ENCODE data around the gene TNPO3.
"Not testable (repeated sequence)": the region's sequence is repeated elsewhere in the genome, so short reads cannot be mapped to it uniquely, and the experiment has no call there.

Gene TNPO3

GRCh38 chr7:128954830-128955802, 99.8 kb downstream of the TNPO3 start:
- no peak for DNase-seq

DNA sequence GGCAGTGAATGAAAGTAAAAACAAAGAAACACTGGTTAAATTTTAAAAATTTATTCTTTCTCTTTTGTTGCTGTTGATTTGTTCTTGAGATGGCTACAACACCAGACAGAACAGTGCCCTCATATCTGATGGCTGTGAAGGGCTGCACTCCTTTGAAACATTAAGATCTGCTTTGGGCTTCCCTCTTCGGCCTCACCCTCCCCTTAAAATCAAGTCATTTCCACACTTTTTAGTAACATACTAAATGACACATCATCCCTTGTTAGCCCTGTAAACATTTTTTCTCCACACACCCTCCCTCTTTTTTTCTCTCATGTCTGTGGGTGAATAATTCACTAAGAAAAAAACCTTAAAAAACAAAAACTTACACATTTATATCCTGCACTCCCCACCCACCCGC, 100.8 kb downstream of the TNPO3 start:
- DNase-seq: no peak

- DNase-seq: no peak
Measured at GRCh38 chr7:128951296-128951695, 103.6 kb downstream of the TNPO3 start.

DNA sequence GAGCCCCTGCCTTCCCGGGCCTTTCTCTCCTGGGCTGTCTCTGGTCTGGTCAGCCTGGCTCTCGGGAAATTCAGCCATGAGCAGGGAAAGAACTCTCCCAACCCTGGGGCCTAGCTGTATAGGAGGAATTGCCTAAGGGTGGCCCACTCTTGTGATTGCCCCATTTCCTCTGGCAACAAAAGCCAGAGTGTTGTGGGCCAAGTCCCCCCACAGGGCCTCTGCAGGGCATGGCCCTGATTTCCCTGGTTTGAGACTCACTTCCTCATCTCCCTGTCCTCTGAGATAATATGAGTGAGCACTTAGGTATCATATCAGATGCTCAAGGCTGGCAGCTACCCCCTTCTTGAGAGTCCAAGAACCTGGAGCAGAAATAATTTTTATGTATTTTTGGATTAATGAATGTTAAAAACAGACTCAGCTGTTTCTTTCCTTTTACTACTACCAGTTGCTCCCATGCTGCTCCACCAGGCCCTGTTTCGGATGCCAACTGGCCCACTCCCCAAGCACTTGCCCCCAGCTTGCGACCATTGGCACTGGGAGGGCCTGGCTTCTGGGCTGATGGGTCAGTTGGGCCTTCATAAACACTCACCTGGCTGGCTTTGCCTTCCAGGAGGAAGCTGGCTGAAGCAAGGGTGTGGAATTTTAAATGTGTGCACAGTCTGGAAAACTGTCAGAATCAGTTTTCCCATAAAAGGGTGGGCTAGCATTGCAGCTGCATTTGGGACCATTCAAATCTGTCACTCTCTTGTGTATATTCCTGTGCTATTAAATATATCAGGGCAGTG, 105.7 kb downstream of the TNPO3 start:
- no peak for DNase-seq

DNA sequence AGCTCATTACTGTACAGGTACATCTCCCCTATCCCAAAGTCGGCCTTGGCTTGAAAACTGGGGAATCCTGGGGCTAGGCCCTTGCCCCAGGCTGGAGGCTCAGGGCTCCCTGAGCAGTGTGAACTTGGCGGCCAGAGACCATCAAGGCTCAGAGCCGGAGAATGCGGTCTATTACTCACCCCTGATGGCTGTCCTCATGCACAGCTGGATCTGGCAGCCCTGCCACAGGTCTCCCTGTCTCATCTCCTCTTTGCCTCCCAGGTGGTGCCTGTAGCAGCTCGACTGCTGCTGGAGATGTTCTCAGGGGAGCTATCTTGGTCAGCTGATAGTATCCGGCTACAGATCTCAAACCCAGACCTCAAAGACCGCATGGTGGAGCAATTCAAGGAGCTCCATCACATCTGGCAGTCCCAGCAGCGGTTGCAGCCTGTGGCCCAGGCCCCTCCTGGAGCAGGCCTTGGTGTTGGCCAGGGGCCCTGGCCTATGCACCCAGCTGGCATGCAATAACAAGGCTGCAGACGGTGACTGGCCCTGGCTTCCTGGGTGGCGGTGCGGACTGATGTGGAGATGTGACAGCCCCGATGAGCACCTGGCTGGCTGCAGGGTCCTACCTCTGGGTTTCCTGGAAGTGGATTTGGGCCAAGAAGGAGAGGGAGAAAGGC, 106.5 kb downstream of the TNPO3 start:
- DNase-seq: no peak

DNA sequence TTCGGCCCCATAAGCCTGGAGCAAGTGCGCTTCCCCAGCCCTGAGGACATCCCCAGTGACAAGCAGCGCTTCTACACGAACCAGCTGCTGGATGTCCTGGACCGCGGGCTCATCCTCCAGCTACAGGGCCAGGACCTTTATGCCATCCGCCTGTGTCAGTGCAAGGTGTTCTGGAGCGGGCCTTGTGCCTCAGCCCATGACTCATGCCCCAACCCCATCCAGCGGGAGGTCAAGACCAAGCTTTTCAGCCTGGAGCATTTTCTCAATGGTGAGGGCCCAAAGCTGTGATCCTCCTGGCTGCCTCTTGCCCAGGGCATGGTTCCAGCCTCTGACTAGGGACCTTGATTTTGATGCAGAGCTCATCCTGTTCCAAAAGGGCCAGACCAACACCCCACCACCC, 107.1 kb downstream of the TNPO3 start:
- no peak for DNase-seq

GRCh38 chr7:128946936-128947830, 107.7 kb downstream of the TNPO3 start:
- no peak for DNase-seq

DNA sequence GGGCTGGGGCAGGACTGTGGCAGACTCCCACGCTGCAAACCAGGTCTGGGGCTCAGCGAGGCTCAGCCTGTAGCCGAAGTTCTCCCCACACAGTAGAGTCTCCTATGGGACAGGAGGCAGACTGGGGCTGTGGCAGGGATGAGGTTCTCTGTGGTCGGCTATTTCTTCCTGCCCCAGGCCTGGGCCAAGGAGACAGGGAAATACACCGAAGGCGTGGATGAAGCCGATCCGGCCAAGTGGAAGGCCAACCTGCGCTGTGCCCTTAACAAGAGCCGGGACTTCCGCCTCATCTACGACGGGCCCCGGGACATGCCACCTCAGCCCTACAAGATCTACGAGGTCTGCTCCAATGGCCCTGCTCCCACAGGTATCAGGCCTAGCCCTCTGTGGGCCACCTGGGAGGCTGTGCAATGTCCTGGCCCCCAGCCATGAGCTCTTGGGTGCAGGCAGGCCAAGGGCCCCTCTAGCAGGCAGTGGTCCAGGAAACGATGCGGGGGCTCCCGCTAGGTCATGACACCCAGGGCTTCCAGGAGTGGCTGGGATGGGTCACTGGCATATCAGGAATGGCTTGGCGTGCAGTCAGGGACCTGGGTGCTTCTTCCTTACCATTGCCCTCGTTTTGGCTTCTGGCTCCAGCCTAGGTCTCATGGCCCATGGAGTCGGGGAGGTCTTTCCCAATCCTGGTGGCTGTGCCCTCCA, 109.1 kb downstream of the TNPO3 start:
- DNase-seq: no peak

DNA sequence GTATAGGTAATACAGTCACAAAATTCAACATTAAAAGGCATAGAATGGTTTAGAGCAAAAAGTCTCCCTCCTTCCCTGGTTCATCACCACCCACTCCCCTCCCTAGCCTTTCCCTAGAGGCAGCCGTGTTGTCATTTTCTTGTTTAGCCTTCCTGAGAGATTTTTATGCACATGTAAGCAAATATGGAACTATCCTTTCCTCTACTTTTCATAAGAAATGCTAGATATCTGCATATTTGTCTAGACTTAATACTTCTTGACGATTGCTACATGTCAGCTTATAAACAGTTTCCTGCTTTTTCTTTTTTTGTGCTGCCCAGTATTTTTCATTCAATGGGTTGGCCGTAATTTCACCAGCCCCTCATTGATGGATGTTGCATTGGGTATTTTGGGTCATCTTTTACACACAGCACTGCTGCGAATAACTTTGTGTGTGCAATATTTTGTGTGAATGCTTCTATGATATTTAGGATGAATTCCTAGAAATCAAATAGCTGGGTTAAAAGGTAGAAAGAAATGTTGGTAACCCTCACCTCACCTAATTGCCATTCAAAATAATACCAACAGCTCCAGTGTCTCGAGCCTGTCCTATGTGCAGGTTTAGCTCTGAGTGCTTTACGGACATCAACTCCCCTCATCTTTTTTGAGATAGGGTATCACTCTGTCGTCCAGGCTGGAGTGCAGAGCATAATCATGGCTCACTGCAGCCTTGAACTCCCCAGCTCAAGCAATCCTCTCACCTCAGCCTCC, 110.2 kb downstream of the TNPO3 start:
- DNase-seq: no peak

DNA sequence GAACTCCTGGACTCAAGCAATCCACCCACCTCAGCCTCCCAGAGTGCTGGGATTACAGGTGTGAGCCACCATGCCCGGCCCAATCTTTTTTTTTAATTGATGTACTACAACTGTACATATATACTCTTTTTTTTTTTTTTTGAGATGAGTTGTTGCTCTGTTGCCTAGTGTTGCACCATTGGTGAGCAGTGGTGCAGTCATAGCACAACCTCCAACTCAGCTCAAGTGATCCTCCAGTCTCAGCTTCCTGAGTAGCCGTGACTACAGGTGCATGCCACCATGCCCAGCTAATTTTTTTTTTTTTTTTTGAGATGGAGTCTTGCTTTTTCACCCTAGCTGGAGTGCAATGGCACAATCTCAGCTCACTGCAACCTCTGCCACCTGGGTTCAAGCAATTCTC, 111.7 kb downstream of the TNPO3 start:
- DNase-seq: not testable (repeated sequence)

GRCh38 chr7:128941946-128942526, 112.9 kb downstream of the TNPO3 start:
- no peak for DNase-seq

- no peak for DNase-seq
Measured at GRCh38 chr7:128941323-128941890, 113.5 kb downstream of the TNPO3 start.

GRCh38 chr7:128940494-128941322, 114.2 kb downstream of the TNPO3 start:
- DNase-seq: peak; percentile 33

DNA sequence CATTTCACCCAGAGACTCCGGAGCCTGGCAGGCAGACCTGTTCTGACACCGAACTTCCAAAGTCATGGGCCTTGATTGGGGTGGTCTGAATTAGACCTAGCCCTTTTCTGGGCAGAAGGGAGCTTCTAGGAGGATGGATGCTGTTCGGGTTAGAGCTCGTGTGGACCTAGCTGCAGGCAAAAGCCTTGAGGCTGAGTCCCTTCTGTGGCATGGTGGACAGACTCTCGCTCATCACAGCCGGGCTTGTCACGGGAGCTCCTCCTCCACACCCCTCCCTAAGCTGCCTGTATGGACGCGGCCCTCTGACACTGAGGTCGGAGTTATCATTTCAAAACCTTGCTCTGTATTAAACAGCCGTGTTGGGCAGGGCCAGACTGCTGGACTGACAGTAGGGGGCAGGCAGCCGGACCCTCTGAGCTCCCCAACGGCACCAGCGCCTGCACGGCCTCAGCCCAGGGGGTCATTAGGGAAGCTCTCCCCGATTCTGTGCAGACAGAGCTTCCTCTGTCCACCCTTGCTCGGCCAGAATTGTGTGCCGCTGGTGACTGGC, 115.0 kb downstream of the TNPO3 start:
- DNase-seq: no peak

GRCh38 chr7:128939075-128939860, 115.6 kb downstream of the TNPO3 start:
- DNase-seq: no peak

DNA sequence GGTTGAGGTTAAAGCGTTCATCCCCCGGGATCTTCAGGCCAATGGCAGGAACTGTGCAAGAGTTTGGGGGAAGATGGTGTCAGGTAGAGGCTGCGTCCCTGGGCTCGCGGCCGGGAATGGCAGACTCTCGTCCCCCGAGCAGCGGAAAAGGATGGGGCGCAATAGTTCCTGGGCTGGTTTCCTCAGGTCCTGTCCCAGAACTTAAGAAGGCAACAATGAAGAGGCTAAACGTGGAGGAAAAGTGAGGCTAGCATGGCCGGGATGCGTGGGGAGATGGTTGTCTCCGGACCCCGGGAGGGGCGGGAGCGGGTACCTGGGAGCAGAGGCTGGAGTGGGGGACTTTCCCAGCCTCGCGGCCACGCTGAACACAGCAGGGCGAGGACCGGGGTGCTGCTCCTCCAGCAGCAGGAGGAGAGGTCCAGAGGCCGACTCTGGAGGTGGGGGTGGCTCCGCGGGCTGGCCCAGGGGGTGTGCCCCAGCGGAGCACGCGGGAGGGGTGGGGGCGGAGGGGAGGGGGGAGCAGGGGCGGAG, 116.3 kb downstream of the TNPO3 start:
- DNase-seq: no peak
